Measurements from ENCODE around the gene LAPTM4A. TPM values are rescaled to one million over a fixed set of nuclear protein-coding genes. Genes with fewer than 3 reads are reported as not detected.

The LAPTM4A gene
- 112 and 170 TPM in 2 replicates for total RNA-seq

DNA sequence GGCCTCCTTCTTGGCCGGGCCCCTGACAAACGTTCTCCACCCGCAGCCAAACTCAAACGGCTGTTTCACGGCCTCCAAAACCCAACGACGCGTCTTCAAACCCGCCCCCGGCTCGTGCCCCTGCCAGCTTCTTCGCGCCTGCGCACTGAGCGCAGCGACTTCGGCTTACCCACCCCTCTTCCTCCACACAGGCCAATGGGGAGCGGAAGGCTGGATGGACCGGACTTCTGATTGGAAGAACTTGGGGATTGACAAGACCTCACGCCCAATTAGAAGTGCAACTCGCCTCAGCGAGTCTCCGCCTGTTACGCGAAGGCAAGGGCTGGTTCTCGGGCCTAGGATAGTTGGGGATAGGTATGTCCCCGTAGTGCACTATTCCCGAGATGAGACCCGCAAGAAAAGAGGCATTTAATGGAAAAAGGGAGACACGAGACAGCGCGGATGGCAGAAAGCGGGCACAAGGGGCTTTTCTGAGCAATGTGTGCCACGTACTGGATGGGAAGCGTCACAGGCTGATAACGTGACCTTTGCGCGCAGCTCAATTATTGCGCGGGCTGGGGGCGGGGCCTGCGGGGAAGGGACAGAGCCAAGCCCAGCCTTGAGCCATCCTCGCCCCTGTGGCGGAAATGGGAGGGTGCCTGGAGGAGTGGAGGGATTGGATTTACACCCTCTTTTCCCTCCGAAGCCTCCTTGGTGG is at the start of gene LAPTM4A:
Gene LAPTM4A, minus strand, starts transcription at position 97 of the 697 bp plus-strand sequence. CDS start 108 bp downstream, outside the sequence.

GRCh38 chr2:20012282-20013125 is 38.9 kb downstream of the LAPTM4A start, which contains the start of gene MATN3:
Gene MATN3, minus strand, starts transcription at chr2:20012668. Its CDS starts 37 bp downstream, at chr2:20012631.

GRCh38 chr2:19989667-19990415 is 61.6 kb downstream of the LAPTM4A start, which contains the start of gene WDR35:
Gene WDR35, minus strand, starts transcription at chr2:19990105. Its CDS starts 90 bp downstream, at chr2:19990015.

Other genes starting within 250 kb of the LAPTM4A start
- gene TTC32, start 149.6 kb downstream of the LAPTM4A start, total RNA-seq = 7.8 and 8.8 TPM in 2 replicates
- 21.5 and 21.7 TPM in 2 replicates for gene WDR35, start 61.5 kb downstream of the LAPTM4A start, total RNA-seq
- gene MATN3, start 39.0 kb downstream of the LAPTM4A start, total RNA-seq = 0.39 and 0.73 TPM in 2 replicates
- 6.6 and 20.3 TPM in 2 replicates for gene SDC1, start 173.5 kb upstream of the LAPTM4A start, total RNA-seq